GM23338 (cell line): Measurements from ENCODE around the gene STPG4.

Experiments used
- CREB1 ChIP-seq: fragments of 250-450 bp; sonication (Bioruptor Pico); IDR thresholded peaks from 2 replicates; pipeline ENCODE4 v1.5.0; 2020; ENCODE audit warnings: low read depth, mild to moderate bottlenecking, moderate library complexity
- EZH2 ChIP-seq: fragments of 200-600 bp; sonication (generic); IDR thresholded peaks from one replicate; pipeline ENCODE4 v1.8.0; 2017; ENCODE audit warnings: antibody characterized with exemption, mild to moderate bottlenecking, low read depth; ENCODE audit not compliant: unreplicated experiment
- EZH2phosphoT487 ChIP-seq: fragments of 200-600 bp; sonication (generic); IDR thresholded peaks from one replicate; pipeline ENCODE4 v1.8.1; 2018; ENCODE audit warnings: antibody characterized with exemption; ENCODE audit not compliant: unreplicated experiment
- JUNB ChIP-seq: IDR thresholded peaks from one replicate; pipeline ENCODE4 v1.6.1; 2016; ENCODE audit warnings: antibody characterized with exemption; ENCODE audit not compliant: unreplicated experiment
- NANOG ChIP-seq: IDR thresholded peaks from 2 replicates; pipeline ENCODE4 v1.6.1; 2016; ENCODE audit warnings: antibody characterized with exemption, borderline replicate concordance
- POLR2AphosphoS5 ChIP-seq: IDR thresholded peaks from 2 replicates; pipeline ENCODE4 v1.6.1; 2016; ENCODE audit warnings: antibody characterized with exemption, low read depth
- ZNF114 ChIP-seq: fragments of 250-450 bp; sonication (Bioruptor Pico); IDR thresholded peaks from 2 replicates; pipeline ENCODE4 v1.5.0; 2020; ENCODE audit warnings: mild to moderate bottlenecking, moderate library complexity
- TF ChIP-seq, protein P1 (sequence below), 2 experiments: fragments of 200-600 bp in 1 of 2; sonication (generic) in 1 of 2; conservative IDR thresholded peaks; 2 replicates each; pipeline versions ENCODE4 v1.5.1 to v1.6.1; 2016 to 2017; ENCODE audit warnings: antibody characterized with exemption in 2 of 2, low read depth in 2 of 2, mild to moderate bottlenecking in 2 of 2, moderate library complexity in 1 of 2
- TF ChIP-seq, protein P2 (sequence below): IDR thresholded peaks from one replicate; pipeline ENCODE4 v1.6.1; 2018; ENCODE audit warnings: antibody characterized with exemption; ENCODE audit not compliant: unreplicated experiment
- TF ChIP-seq, protein P3 (sequence below): IDR thresholded peaks from 2 replicates; pipeline ENCODE4 v1.6.1; 2016; ENCODE audit warnings: antibody characterized with exemption

DNA sequence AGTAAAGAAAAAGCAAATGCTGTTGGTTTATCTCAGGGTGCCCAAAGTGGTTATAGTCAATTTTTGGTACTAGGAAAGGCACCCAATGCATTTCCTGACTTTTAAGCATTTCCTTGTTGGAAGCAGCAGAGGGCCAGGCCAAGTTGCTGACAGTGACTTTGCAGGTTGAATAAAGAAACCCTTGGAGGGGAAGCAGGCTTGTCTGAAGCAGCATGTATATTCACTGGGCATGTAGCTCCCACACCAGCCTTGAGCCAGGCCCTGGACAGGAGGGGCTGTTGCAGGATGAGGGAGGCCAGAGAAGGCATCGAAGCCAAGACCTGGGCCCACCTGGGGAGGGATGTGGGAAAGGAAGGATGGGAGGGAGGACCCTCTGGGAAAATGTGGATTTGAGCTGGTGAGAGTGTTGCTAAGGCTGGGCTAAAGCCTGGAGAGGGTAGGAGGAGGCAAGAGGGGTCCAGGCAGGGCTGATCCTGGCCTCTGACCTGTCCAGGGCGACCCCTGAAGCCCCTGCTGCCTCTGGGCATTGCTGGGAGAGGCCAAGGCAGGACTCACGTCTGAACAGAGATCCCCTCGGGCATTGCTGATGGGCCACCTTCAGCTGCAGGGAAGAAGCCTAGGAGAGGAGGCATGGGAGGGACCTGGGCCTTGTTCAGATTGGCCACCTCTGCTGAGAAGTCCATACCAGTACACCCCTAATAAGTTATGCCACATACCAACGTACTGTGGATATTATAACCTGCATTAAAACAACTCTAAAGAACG is 79.6 kb downstream of the STPG4 start:
- TF ChIP-seq, protein P1, sequence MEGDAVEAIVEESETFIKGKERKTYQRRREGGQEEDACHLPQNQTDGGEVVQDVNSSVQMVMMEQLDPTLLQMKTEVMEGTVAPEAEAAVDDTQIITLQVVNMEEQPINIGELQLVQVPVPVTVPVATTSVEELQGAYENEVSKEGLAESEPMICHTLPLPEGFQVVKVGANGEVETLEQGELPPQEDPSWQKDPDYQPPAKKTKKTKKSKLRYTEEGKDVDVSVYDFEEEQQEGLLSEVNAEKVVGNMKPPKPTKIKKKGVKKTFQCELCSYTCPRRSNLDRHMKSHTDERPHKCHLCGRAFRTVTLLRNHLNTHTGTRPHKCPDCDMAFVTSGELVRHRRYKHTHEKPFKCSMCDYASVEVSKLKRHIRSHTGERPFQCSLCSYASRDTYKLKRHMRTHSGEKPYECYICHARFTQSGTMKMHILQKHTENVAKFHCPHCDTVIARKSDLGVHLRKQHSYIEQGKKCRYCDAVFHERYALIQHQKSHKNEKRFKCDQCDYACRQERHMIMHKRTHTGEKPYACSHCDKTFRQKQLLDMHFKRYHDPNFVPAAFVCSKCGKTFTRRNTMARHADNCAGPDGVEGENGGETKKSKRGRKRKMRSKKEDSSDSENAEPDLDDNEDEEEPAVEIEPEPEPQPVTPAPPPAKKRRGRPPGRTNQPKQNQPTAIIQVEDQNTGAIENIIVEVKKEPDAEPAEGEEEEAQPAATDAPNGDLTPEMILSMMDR (conservative IDR thresholded peaks at IDR 0.05; ENCODE audit: low read depth in 2 of 2): no peak
- TF ChIP-seq EZH2phosphoT487: no peak
- no peak for TF ChIP-seq EZH2
- no peak for TF ChIP-seq CREB1 (CRISPR knock-in tag)
- no peak for TF ChIP-seq JUNB
- TF ChIP-seq, protein P2, sequence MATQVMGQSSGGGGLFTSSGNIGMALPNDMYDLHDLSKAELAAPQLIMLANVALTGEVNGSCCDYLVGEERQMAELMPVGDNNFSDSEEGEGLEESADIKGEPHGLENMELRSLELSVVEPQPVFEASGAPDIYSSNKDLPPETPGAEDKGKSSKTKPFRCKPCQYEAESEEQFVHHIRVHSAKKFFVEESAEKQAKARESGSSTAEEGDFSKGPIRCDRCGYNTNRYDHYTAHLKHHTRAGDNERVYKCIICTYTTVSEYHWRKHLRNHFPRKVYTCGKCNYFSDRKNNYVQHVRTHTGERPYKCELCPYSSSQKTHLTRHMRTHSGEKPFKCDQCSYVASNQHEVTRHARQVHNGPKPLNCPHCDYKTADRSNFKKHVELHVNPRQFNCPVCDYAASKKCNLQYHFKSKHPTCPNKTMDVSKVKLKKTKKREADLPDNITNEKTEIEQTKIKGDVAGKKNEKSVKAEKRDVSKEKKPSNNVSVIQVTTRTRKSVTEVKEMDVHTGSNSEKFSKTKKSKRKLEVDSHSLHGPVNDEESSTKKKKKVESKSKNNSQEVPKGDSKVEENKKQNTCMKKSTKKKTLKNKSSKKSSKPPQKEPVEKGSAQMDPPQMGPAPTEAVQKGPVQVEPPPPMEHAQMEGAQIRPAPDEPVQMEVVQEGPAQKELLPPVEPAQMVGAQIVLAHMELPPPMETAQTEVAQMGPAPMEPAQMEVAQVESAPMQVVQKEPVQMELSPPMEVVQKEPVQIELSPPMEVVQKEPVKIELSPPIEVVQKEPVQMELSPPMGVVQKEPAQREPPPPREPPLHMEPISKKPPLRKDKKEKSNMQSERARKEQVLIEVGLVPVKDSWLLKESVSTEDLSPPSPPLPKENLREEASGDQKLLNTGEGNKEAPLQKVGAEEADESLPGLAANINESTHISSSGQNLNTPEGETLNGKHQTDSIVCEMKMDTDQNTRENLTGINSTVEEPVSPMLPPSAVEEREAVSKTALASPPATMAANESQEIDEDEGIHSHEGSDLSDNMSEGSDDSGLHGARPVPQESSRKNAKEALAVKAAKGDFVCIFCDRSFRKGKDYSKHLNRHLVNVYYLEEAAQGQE: no peak
- TF ChIP-seq, protein P3, sequence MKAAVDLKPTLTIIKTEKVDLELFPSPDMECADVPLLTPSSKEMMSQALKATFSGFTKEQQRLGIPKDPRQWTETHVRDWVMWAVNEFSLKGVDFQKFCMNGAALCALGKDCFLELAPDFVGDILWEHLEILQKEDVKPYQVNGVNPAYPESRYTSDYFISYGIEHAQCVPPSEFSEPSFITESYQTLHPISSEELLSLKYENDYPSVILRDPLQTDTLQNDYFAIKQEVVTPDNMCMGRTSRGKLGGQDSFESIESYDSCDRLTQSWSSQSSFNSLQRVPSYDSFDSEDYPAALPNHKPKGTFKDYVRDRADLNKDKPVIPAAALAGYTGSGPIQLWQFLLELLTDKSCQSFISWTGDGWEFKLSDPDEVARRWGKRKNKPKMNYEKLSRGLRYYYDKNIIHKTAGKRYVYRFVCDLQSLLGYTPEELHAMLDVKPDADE: no peak
- TF ChIP-seq POLR2AphosphoS5: no peak
- TF ChIP-seq NANOG: no peak
- TF ChIP-seq ZNF114 (CRISPR knock-in tag): no peak
